ENCODE measurements around the gene FLVCR1.
A peak's percentile ranks its signal among the peaks of the same experiment; 100 is the strongest.
"Not testable (repeated sequence)": the region's sequence is repeated elsewhere in the genome, so short reads cannot be mapped to it uniquely, and the experiment has no call there.

Gene FLVCR1

GRCh38 chr1:212910213-212910612 lies 52.1 kb downstream of the FLVCR1 start:
- in situ Hi-C loops (cut with MboI; ENCODE audit: low pct_unique_long_range_greater_than_20kb, low sequenced_read_pairs); DNase-seq: not testable (repeated sequence)

DNA sequence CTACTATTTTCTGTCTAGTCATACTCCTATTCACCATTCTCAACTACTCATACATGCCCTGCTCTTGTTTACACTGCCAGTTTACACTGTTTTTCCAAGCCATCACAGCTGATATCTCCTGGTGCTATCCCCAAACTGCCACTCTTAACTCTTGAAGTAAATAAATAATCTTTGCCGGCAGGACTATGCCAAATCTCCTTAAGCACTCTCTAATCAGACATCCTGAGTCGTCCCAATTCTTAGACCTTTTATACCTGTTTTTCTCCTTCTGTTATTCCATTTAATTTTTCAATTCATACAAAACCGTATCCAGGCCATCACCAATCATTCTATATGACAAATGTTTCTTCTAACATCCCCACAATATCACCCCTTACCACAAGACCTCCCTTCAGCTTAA lies 55.6 kb downstream of the FLVCR1 start:
- in situ Hi-C loops (cut with MboI; ENCODE audit: low pct_unique_long_range_greater_than_20kb, low sequenced_read_pairs); DNase-seq: not testable (repeated sequence)

DNA sequence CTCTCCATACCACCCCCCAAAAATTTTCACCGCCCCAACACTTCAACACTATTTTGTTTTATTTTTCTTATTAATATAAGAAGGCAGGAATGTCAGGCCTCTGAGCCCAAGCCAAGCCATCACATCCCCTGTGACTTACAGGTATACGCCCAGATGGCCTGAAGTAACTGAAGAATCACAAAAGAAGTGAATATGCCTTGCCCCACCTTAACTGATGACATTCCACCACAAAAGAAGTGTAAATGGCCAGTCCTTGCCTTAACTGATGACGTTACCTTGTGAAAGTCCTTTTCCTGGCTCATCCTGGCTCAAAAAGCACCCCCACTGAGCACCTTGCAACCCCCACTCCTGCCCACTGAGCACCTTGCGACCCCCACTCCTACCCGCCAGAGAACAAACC lies 56.0 kb downstream of the FLVCR1 start:
- DNase-seq; in situ Hi-C loops (cut with MboI; ENCODE audit: low pct_unique_long_range_greater_than_20kb, low sequenced_read_pairs): not testable (repeated sequence)

- DNase-seq: no peak
- in situ Hi-C loops (cut with MboI; ENCODE audit: low pct_unique_long_range_greater_than_20kb, low sequenced_read_pairs): no loop called here
Measured at GRCh38 chr1:212914789-212915188, 56.7 kb downstream of the FLVCR1 start.

DNA sequence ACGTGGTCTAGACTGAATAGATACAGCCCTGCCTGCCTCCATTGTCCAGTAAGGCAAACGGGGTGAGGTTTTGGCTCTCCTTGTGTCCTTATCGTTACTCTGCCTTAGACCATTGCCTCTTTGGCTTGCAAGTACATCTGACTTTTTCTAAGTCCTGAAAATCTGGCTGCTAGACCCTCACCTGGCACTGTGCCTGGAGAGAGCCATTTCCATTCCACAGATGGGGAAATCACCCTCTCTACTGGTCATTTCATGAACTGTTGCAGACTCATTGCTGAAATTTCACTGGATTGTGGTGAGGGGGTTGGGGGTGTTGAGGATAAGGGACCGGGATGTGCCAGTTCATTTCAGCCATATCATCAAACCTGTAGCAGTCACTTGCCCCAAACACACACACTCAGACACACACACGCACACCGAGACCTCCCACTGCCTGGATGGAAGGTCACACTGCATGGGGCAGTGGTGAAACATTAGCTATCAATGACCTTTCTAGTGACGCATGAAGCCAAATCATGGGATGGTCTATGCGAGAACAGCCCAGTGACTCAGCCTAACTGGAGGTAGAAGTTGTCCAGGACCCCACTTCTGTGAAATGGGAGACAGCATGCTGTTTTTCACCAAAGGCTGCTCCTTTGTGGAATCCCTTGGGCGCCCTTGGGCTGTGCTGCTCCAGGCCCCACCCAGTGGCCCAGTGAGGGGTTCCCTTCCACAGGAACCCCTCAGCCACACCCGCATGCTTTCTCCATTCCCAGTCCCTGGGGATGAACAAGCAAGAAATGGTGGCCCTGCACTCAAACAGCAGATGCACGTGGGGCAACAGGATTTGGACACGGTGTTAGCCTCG lies 57.4 kb downstream of the FLVCR1 start:
- in situ Hi-C loops (cut with MboI; ENCODE audit: low pct_unique_long_range_greater_than_20kb, low sequenced_read_pairs): no loop called here
- DNase-seq: peak; percentile 35

DNA sequence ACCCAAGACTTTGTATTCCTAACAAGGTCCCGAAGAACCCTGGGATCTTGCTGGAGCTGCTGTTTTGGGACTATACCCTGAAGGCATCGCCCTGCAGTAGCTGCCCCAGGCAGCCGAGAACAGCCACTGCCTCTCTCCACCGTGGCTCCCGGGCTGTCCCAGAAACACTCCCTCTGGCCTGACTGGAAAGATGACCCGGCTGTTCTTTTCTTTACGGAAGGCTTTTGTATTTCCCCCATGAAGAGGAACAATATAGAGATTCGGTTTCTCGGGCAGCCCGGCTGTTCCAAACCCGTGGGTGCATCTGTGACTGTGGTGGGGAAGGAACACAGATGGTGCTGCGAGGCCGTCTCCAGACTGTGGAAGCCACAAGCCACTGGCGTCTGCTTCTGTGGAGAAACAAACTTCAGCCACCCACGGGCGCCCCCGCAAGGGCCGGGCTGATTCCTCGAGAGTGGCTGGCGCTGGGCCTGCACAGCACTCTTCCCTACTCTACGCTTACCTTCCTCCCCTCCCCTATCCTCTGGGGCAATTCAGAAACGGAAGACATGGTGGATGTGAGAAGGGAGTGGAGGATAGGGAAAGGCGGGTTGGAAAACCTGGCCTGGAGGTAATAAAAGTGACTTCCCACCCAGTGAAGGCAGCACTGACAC lies 58.5 kb downstream of the FLVCR1 start:
- DNase-seq: peak; percentile 68
- in situ Hi-C loops (cut with MboI; ENCODE audit: low pct_unique_long_range_greater_than_20kb, low sequenced_read_pairs): no loop called here

DNA sequence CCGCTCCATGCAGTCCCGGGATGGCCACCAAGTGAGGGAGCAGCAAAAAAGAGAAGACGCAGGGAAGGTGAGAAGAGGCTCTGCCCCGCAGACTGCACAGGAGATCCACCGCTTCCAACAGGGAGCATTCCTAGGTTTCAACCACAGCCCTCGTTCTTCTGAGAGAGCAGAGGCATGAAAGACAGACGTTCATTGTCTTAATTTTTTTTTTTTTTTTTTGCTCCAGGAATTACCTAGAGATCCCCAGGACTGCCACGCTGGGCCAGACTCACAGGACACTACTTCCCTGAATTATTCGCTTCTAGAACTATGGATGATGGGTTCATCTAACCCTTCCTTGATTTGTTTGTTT lies 59.0 kb downstream of the FLVCR1 start:
- in situ Hi-C loops (cut with MboI; ENCODE audit: low pct_unique_long_range_greater_than_20kb, low sequenced_read_pairs): no loop called here
- no peak for DNase-seq

DNA sequence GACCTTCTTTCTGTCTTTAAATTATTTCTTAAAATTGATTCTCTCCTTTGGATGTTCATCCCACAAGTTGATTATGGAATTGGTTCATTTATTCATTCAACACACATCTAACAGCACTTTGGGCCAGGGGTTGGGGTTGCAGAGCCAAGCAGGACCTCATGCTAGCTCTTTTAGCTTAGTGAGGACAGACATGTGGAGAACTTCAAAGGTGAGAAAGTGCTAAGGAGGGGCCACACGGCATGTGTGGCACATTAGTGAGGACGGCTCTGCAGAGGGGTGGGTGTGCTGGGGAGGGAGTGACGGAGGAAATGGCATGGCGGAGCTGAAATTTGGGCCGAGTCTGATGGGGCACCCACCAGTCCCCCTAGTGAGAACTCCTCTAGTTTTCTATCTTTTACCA lies 59.8 kb downstream of the FLVCR1 start:
- in situ Hi-C loops (cut with MboI; ENCODE audit: low pct_unique_long_range_greater_than_20kb, low sequenced_read_pairs): no loop called here

GRCh38 chr1:212918824-212919223 lies 60.7 kb downstream of the FLVCR1 start:
- in situ Hi-C loops (cut with MboI; ENCODE audit: low pct_unique_long_range_greater_than_20kb, low sequenced_read_pairs): no loop called here
- no peak for DNase-seq

More for the DNA sequence above, 59.8 kb downstream of the FLVCR1 start:
- DNase-seq: no peak

- no peak for DNase-seq
- in situ Hi-C loops (cut with MboI; ENCODE audit: low pct_unique_long_range_greater_than_20kb, low sequenced_read_pairs): no loop called here
Measured at GRCh38 chr1:212920246-212920645, 62.2 kb downstream of the FLVCR1 start.

DNA sequence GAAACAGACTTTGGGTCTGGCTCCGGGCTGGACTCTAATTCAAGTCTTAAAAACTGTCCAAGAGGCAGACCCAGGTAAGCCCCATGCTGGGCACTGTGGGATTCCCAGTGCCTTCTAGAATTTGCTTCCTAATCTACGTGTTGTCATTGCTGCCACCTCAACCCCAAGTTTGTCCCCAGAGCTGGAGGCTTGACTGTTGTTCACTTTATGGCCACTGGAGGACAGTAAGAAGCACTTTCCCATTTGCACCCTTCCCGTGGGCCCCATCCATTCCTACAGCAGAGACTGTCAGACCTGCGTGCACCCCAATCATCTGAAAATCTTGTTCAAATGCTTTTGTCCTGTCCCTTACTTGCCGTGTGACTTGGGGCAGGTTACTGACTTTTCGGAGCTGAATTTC lies 62.8 kb downstream of the FLVCR1 start:
- DNase-seq: peak; percentile 12
- in situ Hi-C loops (cut with MboI; ENCODE audit: low pct_unique_long_range_greater_than_20kb, low sequenced_read_pairs): no loop called here

GRCh38 chr1:212922016-212922415 lies 63.9 kb downstream of the FLVCR1 start:
- in situ Hi-C loops (cut with MboI; ENCODE audit: low pct_unique_long_range_greater_than_20kb, low sequenced_read_pairs): no loop called here
- DNase-seq: no peak

- no peak for DNase-seq
- in situ Hi-C loops (cut with MboI; ENCODE audit: low pct_unique_long_range_greater_than_20kb, low sequenced_read_pairs): no loop called here
Measured at GRCh38 chr1:212926372-212926771, 68.3 kb downstream of the FLVCR1 start.

DNA sequence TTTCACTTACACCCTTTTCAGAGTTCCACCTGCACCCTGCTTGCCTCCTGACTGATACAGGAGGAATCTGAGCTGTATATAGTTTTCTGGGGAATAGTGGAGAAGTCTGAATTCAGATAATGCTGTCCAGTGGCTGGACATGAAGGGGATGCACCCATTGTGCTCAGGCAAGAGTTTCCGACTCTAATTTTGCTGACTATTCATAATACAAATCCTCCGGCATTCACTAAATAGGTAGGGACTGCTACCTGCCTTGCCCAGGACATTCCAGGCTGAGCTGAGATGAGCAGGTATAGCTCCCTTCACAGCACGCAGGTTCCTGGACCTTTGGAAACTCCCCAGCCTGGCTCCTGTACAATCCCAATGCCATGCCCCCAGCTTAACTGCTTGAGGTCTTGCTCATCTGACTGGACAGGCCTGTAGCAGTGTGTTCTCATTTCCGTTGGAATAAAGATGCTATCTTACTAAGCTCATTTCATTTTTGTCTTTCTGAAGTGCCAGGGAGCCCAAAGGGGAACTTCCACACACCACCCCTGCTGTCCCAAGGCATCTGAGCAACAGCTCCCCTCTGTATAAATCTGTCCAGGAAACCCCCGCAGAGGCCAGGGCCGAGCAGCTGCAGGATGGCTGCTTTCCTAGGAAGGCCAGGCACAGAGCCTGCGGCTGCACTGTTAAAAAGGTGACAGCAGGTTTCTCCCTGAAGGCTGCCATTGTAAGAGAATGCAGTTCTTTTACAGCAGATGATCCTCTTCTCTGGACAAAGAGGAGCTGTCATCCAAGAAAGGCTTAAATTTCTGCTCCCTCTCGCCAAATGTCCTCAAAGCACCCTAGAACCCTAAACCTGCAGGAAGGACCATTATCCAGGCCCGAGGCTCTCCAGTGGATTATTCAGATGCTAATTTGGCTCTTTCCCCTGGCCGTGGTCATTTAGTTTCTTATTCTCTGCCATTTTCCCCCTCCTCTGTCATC lies 70.5 kb downstream of the FLVCR1 start:
- DNase-seq: peak; percentile 62
- in situ Hi-C loops (cut with MboI; ENCODE audit: low pct_unique_long_range_greater_than_20kb, low sequenced_read_pairs): no loop called here

DNA sequence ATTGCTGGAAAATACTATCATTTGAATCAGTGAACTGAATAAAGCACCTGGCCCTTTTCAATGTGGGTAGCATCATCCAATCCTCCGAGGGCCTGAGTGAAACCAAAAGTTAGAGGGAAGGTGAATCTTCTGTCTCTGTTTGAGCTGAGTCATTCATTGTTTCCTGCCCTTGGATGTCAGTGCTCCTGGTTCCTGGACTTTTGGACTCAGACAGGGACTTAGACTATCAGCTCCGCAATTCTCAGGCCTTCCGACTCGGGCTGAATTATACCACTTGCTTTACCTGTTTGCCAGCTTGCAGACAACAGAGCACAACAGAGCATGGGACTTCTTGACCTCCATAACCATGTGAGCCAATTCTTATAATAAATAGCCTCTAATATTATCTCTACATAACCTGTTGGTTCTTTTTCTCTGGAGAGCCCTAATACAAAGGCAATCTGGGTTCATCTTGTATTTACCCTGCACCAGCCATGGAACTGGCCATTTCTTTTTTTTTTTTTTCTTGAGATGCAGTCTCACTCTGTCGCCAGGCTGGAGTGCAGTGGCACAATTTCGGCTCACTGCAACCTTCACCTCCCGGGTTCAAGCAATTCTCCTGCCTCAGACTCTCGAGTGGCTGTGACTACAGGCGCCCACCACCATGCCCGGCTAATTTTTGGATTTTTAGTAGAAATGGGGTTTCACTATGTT lies 73.1 kb downstream of the FLVCR1 start:
- in situ Hi-C loops (cut with MboI; ENCODE audit: low pct_unique_long_range_greater_than_20kb, low sequenced_read_pairs): no loop called here
- DNase-seq: no peak

- DNase-seq: no peak
- in situ Hi-C loops (cut with MboI; ENCODE audit: low pct_unique_long_range_greater_than_20kb, low sequenced_read_pairs): no loop called here
Measured at GRCh38 chr1:212933815-212934471, 75.9 kb downstream of the FLVCR1 start.

DNA sequence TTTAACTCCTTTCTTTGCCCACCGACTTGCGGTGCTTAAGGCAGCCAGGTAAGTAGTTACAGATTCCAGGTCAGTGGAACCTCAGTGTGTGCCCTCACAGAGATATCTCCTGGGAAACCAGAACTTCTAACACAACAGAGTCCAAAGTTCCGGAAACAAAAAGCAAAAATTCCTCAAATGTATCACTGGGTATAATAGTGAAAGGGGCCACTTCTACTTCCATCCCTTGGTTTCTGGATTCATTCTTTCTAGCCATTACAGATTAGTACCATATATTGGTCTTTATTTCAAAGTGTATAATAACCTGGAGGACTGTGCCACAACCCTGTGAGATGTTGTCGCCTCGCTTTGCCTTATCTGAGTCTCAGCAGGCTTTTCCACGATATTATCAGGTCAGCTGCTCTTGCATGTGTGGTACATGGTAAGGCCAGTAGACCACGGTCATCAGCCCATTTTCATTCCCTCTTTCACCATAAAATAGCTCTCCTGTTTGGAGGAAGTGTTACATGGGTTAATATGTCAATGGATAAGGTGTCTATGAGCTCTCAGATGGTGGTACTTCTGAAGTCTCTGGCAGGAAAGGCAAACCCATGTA lies 77.4 kb downstream of the FLVCR1 start:
- in situ Hi-C loops (cut with MboI; ENCODE audit: low pct_unique_long_range_greater_than_20kb, low sequenced_read_pairs): no loop called here

DNA sequence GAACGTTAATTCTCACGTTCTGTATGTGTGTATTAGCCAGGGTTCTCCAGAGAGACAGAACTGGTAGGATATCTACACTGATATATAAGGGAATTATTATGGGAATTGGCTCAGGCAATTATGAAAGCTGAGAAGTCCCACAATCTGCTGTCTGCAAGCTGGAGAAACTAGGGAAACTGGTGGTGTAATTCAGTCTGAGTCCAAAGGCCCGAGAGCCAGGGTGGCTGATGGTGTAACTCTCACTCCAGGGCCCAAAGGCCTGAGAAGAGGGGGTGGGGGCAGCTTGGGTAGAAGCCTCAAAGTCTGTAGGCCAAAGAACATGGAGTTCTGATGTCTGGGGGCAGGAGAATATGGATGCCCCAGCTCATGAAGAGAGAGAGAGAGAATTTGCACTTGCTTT lies 79.0 kb downstream of the FLVCR1 start:
- no peak for DNase-seq
- in situ Hi-C loops (cut with MboI; ENCODE audit: low pct_unique_long_range_greater_than_20kb, low sequenced_read_pairs): no loop called here

More for the DNA sequence above, 77.4 kb downstream of the FLVCR1 start:
- no peak for DNase-seq
